NCI-H1092 treated with DMSO at 0.1 percent for 48 hours (cell line): ENCODE data around the gene SELENOO.
A peak's percentile ranks its signal among the peaks of the same experiment; 100 is the strongest.

Experiments
- DNase-seq: peaks from one replicate; lab custom pipeline; 2025; lab: John Stamatoyannopoulos, UW

The SELENOO gene

GRCh38 chr22:50217543-50218152 is 16.8 kb downstream of the SELENOO start:
- no peak for DNase-seq

- no peak for DNase-seq
These were observed 17.6 kb downstream of the SELENOO start for GRCh38 chr22:50218153-50218995.

- DNase-seq: peak; percentile 2
These were observed 18.4 kb downstream of the SELENOO start for GRCh38 chr22:50218996-50219727.

- DNase-seq: no peak
These were observed 19.2 kb downstream of the SELENOO start for GRCh38 chr22:50219800-50220602.

- no peak for DNase-seq
These were observed 20.0 kb downstream of the SELENOO start for GRCh38 chr22:50220603-50221409.

- DNase-seq: no peak
These were observed 20.8 kb downstream of the SELENOO start for GRCh38 chr22:50221410-50222300.

GRCh38 chr22:50222508-50222907 is 21.7 kb downstream of the SELENOO start:
- no peak for DNase-seq

- DNase-seq: no peak
These were observed 23.3 kb downstream of the SELENOO start for GRCh38 chr22:50224071-50224470.

GRCh38 chr22:50225200-50225969 is 24.6 kb downstream of the SELENOO start:
- DNase-seq: no peak

- no peak for DNase-seq
These were observed 25.5 kb downstream of the SELENOO start for GRCh38 chr22:50226063-50226874.

GRCh38 chr22:50226875-50227165 is 26.0 kb downstream of the SELENOO start:
- no peak for DNase-seq

GRCh38 chr22:50227579-50228215 is 26.9 kb downstream of the SELENOO start:
- no peak for DNase-seq

GRCh38 chr22:50228366-50228765 is 27.6 kb downstream of the SELENOO start:
- no peak for DNase-seq

GRCh38 chr22:50229370-50229769 is 28.6 kb downstream of the SELENOO start:
- no peak for DNase-seq

GRCh38 chr22:50232481-50233151 is 31.8 kb downstream of the SELENOO start:
- DNase-seq: no peak

GRCh38 chr22:50233223-50233622 is 32.4 kb downstream of the SELENOO start:
- no peak for DNase-seq

- DNase-seq: no peak
These were observed 36.1 kb downstream of the SELENOO start for GRCh38 chr22:50236731-50237409.
